Measurements from ENCODE around the gene MMP7.

MMP7 gene

GRCh38 chr11:102493524-102493923, 37.0 kb downstream of the MMP7 start:
- Mint-ChIP-seq H3K27ac (no peak overlapping the region), H3K4me3 (no peak overlapping the region), H3K27me3 (ENCODE audit: low read depth) (peaks cover 5% of the 10 kb centered on the region), H3K36me3 (ENCODE audit: low read depth) (no peaks in the 10 kb centered on the region), H3K4me1 (peaks cover 5% of the 10 kb centered on the region), H3K9me3 (no peaks in the 10 kb centered on the region)
- TF ChIP-seq CTCF (IDR thresholded peaks at IDR 0.05; ENCODE audit: unreplicated experiment in 3 of 3): no peak

GRCh38 chr11:102491969-102492368, 38.6 kb downstream of the MMP7 start:
- Mint-ChIP-seq H3K4me3 (no peak overlapping the region), H3K4me1 (peaks cover 5% of the 10 kb centered on the region), H3K9me3 (no peaks in the 10 kb centered on the region), H3K27me3 (ENCODE audit: low read depth) (peaks cover 5% of the 10 kb centered on the region), H3K36me3 (ENCODE audit: low read depth) (no peaks in the 10 kb centered on the region), H3K27ac (no peak overlapping the region)
- TF ChIP-seq CTCF (IDR thresholded peaks at IDR 0.05; ENCODE audit: unreplicated experiment in 3 of 3): no peak

- Mint-ChIP-seq H3K27me3 (ENCODE audit: low read depth) (no peaks in the 10 kb centered on the region), H3K27ac (no peak overlapping the region), H3K36me3 (ENCODE audit: low read depth) (no peaks in the 10 kb centered on the region), H3K4me3 (no peak overlapping the region), H3K9me3 (peaks cover 4% of the 10 kb centered on the region), H3K4me1 (no peaks in the 10 kb centered on the region)
- no peak for TF ChIP-seq CTCF (IDR thresholded peaks at IDR 0.05; ENCODE audit: unreplicated experiment in 3 of 3)
Observed at GRCh38 chr11:102489186-102490145, 41.1 kb downstream of the MMP7 start.

- TF ChIP-seq CTCF (IDR thresholded peaks at IDR 0.05; ENCODE audit: unreplicated experiment in 3 of 3): no peak
- H3K27ac Mint-ChIP-seq: no peak overlapping the region
- H3K4me1 Mint-ChIP-seq: no peaks in the 10 kb centered on the region
- H3K36me3 Mint-ChIP-seq (ENCODE audit: low read depth): no peaks in the 10 kb centered on the region
- H3K9me3 Mint-ChIP-seq: peaks cover 4% of the 10 kb centered on the region
- H3K27me3 Mint-ChIP-seq (ENCODE audit: low read depth): peaks cover 2% of the 10 kb centered on the region
- no peak overlapping the region for H3K4me3 Mint-ChIP-seq
Observed at GRCh38 chr11:102488208-102488607, 42.3 kb downstream of the MMP7 start.

GRCh38 chr11:102487214-102487613, 43.3 kb downstream of the MMP7 start:
- H3K4me1 Mint-ChIP-seq: no peaks in the 10 kb centered on the region
- no peak overlapping the region for H3K4me3 Mint-ChIP-seq

More at GRCh38 chr11:102487214-102487613, 43.3 kb downstream of the MMP7 start:
- Mint-ChIP-seq H3K27me3 (ENCODE audit: low read depth) (peaks cover 4% of the 10 kb centered on the region), H3K27ac (no peak overlapping the region), H3K36me3 (ENCODE audit: low read depth) (no peaks in the 10 kb centered on the region), H3K9me3 (peaks cover 4% of the 10 kb centered on the region)
- TF ChIP-seq CTCF (IDR thresholded peaks at IDR 0.05; ENCODE audit: unreplicated experiment in 3 of 3): no peak
